ENCODE results near the gene TUB. TPM values are rescaled to one million over a fixed set of nuclear protein-coding genes. Genes with fewer than 3 reads are reported as not detected.

Gene TUB
- total and polyA plus RNA-seq, 2 experiments from 2014 or later, result 3.3 to 12.3 TPM

DNA sequence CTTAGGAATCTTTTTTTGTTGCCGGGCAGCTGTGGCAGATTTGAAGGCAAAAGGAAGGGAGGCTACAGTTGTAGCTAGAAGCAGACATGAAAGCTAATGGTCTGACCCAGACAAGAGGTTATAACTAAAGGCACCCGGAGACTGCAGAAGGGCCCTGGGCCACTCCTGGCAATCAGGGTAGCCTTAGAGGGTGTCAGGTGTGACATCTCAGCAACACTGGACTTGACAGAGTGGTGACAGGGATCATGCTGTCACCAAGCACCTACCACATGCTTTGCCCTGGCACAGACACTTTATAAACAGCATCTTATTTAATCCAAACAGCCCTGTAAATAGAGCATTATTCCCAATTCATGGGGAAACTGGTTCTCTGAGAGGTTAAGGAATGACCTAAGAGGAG lies 25.7 kb downstream of the TUB start:
- no peak overlapping the region for H3K4me2 ChIP-seq (ENCODE audit: unreplicated experiment)
- H3K27ac ChIP-seq, result no peak overlapping the region
- no peaks in the 10 kb centered on the region for H3K9me2 ChIP-seq (ENCODE audit: insufficient read depth)
- no peak for DNase-seq
- no peaks in the 10 kb centered on the region for H4K20me1 ChIP-seq (ENCODE audit: insufficient read depth)
- WGBS, 2 experiments (ENCODE audit: low coverage in 1 of 2, low lambda C conversion rate in 2 of 2, missing lambda C conversion rate in 2 of 2), result 97 to 98% methylated on average over 2 of the region's 2 CpGs
- H3K36me3 ChIP-seq (ENCODE audit: low read depth), result peaks cover 7% of the 10 kb centered on the region; the same call in 1 of the 2 replicates
- H2AFZ ChIP-seq, result no peak overlapping the region
- H3K4me3 ChIP-seq, result no peak overlapping the region
- H3K27me3 ChIP-seq (replicated peaks; ENCODE audit: insufficient read depth), result no peaks in the 10 kb centered on the region
- no peaks in the 10 kb centered on the region for H3K4me1 ChIP-seq (ENCODE audit: insufficient read depth)
- no peaks in the 10 kb centered on the region for H3F3A ChIP-seq (ENCODE audit: insufficient read depth)
- H3K9ac ChIP-seq, result no peak overlapping the region
- TF ChIP-seq EZH2 (IDR thresholded peaks at IDR 0.05; ENCODE audit: insufficient read depth, poor library complexity, severe bottlenecking), result no peak
- in situ Hi-C loops (cut with MboI), result loop anchor here (10.0 kb wide), 1 partner anchor 202 kb away; no protein-coding TSS in a partner anchor
- H3K9me3 ChIP-seq (ENCODE audit: low read depth), result no peaks in the 10 kb centered on the region
- no peaks in the 10 kb centered on the region for H3K79me2 ChIP-seq (ENCODE audit: insufficient read depth)

DNA sequence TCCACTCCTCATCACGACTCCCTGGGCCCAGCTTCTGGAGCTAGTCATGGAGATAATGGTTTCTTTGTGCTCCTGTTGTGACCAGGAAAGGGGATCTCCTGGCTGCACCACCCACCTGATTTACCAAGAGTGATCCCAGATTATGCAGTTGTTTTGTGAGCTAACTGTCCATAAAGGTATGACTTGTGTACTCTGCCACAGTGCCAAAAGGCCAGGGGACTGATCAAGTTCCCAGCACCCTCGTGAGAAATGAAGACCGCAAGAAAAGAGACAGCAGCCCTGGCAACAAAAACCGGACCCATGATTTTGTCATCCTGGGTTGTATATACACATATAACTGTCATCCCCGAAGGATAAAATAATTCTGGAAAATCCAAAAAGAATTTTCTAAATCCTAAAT lies 26.6 kb downstream of the TUB start:
- Histone ChIP-seq H3K9ac (no peak overlapping the region), H3K4me1 (ENCODE audit: insufficient read depth) (no peaks in the 10 kb centered on the region), H3K27ac (no peak overlapping the region), H3K4me2 (ENCODE audit: unreplicated experiment) (no peak overlapping the region), H3K4me3 (no peak overlapping the region), H3K27me3 (replicated peaks; ENCODE audit: insufficient read depth) (no peaks in the 10 kb centered on the region), H3K79me2 (ENCODE audit: insufficient read depth) (no peaks in the 10 kb centered on the region), H4K20me1 (ENCODE audit: insufficient read depth) (no peaks in the 10 kb centered on the region), H3K9me3 (ENCODE audit: low read depth) (no peaks in the 10 kb centered on the region), H3K36me3 (ENCODE audit: low read depth) (peaks cover 7% of the 10 kb centered on the region; the same call in 1 of the 2 replicates), H3K9me2 (ENCODE audit: insufficient read depth) (no peaks in the 10 kb centered on the region), H2AFZ (no peak overlapping the region), H3F3A (ENCODE audit: insufficient read depth) (no peaks in the 10 kb centered on the region)
- DNase-seq, result no peak
- TF ChIP-seq EZH2phosphoT487 (IDR thresholded peaks at IDR 0.05; ENCODE audit: insufficient read depth, low read depth), result no peak
- TF ChIP-seq EZH2 (IDR thresholded peaks at IDR 0.05; ENCODE audit: insufficient read depth, poor library complexity, severe bottlenecking), result no peak
- in situ Hi-C loops (cut with MboI), result loop anchor here (10.0 kb wide), 1 partner anchor 203 kb away; no protein-coding TSS in a partner anchor
- 71 to 76% methylated on average over 5 of the region's 5 CpGs for WGBS, 2 experiments (ENCODE audit: low coverage in 1 of 2, low lambda C conversion rate in 2 of 2, missing lambda C conversion rate in 2 of 2)

DNA sequence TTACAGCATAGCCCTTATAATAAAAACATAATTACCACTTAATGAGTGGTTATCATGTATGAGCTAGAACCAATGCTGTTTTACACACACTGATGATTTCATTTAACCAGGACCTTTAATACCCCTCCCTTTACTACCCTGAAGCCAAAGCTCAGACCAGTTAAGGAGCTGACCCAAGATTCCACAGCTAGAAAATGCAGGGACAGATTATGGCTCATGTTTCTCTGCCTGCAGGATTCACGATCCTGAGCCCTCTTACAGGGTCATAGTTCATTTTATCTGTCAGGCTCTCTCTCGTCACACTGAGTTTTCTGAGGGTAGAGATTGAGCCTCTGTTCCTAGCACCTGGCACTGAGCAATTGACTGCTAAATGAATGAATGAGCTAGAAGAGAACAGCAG lies 27.4 kb downstream of the TUB start:
- H3K4me2 ChIP-seq (ENCODE audit: unreplicated experiment), result no peak overlapping the region
- H3K9ac ChIP-seq, result no peak overlapping the region
- no peak for DNase-seq
- H3K27me3 ChIP-seq (replicated peaks; ENCODE audit: insufficient read depth), result no peaks in the 10 kb centered on the region
- H3K9me2 ChIP-seq (ENCODE audit: insufficient read depth), result no peaks in the 10 kb centered on the region
- H3K9me3 ChIP-seq (ENCODE audit: low read depth), result no peaks in the 10 kb centered on the region
- H4K20me1 ChIP-seq (ENCODE audit: insufficient read depth), result no peaks in the 10 kb centered on the region
- H3K4me1 ChIP-seq (ENCODE audit: insufficient read depth), result no peaks in the 10 kb centered on the region
- 82 to 85% methylated on average over 2 of the region's 2 CpGs for WGBS, 2 experiments (ENCODE audit: low coverage in 1 of 2, low lambda C conversion rate in 2 of 2, missing lambda C conversion rate in 2 of 2)
- H3K4me3 ChIP-seq, result no peak overlapping the region
- TF ChIP-seq EZH2 (IDR thresholded peaks at IDR 0.05; ENCODE audit: insufficient read depth, poor library complexity, severe bottlenecking) (no peak), EZH2phosphoT487 (IDR thresholded peaks at IDR 0.05; ENCODE audit: insufficient read depth, low read depth) (no peak)
- H3K79me2 ChIP-seq (ENCODE audit: insufficient read depth), result no peaks in the 10 kb centered on the region
- H3F3A ChIP-seq (ENCODE audit: insufficient read depth), result no peaks in the 10 kb centered on the region
- in situ Hi-C loops (cut with MboI), result loop anchor here (10.0 kb wide), 1 partner anchor 204 kb away; no protein-coding TSS in a partner anchor
- H3K36me3 ChIP-seq (ENCODE audit: low read depth), result peaks cover 7% of the 10 kb centered on the region; the same call in 1 of the 2 replicates
- no peak overlapping the region for H2AFZ ChIP-seq
- H3K27ac ChIP-seq, result no peak overlapping the region

DNA sequence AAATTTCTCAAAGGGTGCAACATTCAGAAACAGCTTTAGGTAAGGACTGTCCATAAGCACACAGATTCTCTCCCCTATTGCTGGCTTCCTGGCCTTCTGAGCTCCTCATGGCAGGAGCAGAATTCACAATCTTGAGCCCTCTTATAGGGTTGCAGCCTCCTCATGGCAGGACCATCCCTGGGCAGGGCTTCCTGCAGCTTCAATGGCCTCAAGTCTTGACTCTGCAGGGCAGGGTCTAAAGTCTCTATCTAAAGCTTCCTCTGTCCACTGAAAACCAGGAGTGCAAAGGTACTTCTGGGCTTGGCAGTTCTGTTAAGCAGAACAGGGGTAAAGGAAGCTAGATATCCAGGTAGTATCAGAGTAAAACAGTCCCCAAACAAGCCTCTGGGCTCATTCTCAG lies 28.7 kb downstream of the TUB start:
- H3K9ac ChIP-seq, result no peak overlapping the region
- no peaks in the 10 kb centered on the region for H3F3A ChIP-seq (ENCODE audit: insufficient read depth)
- in situ Hi-C loops (cut with MboI), result loop anchor here (10.0 kb wide), 1 partner anchor 205 kb away; no protein-coding TSS in a partner anchor
- no peaks in the 10 kb centered on the region for H4K20me1 ChIP-seq (ENCODE audit: insufficient read depth)
- H3K4me2 ChIP-seq (ENCODE audit: unreplicated experiment), result no peak overlapping the region
- H3K36me3 ChIP-seq (ENCODE audit: low read depth), result peaks cover 7% of the 10 kb centered on the region; the same call in 1 of the 2 replicates
- no peaks in the 10 kb centered on the region for H3K9me3 ChIP-seq (ENCODE audit: low read depth)
- H3K27me3 ChIP-seq (replicated peaks; ENCODE audit: insufficient read depth), result no peaks in the 10 kb centered on the region
- no peaks in the 10 kb centered on the region for H3K4me1 ChIP-seq (ENCODE audit: insufficient read depth)
- H2AFZ ChIP-seq, result no peak overlapping the region
- TF ChIP-seq EZH2 (IDR thresholded peaks at IDR 0.05; ENCODE audit: insufficient read depth, poor library complexity, severe bottlenecking) (no peak), EZH2phosphoT487 (IDR thresholded peaks at IDR 0.05; ENCODE audit: insufficient read depth, low read depth) (no peak)
- no peaks in the 10 kb centered on the region for H3K79me2 ChIP-seq (ENCODE audit: insufficient read depth)
- DNase-seq, result no peak
- no peak overlapping the region for H3K27ac ChIP-seq
- H3K4me3 ChIP-seq, result no peak overlapping the region
- no peaks in the 10 kb centered on the region for H3K9me2 ChIP-seq (ENCODE audit: insufficient read depth)

DNA sequence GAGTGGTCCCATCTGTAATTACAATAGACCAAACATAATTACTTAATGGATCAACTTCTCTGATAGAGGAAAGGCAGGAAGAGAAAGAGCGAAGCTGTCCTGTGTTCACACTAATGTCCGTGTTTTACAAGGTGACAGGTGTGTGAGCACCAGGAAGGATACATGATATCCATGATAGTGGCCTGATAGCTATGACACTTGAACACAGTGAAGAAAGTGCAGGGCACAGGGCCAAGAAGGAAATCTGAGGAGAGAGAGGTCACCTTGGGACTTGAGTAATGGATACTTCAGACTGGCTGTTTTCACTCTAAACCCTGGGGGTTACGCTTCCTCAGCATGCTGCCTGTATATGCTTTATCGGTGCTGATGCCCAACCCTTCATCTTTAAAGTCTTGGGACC lies 29.4 kb downstream of the TUB start:
- Histone ChIP-seq H3K4me2 (ENCODE audit: unreplicated experiment) (no peak overlapping the region), H2AFZ (no peak overlapping the region), H3K9me2 (ENCODE audit: insufficient read depth) (no peaks in the 10 kb centered on the region), H3K27ac (no peak overlapping the region), H3K79me2 (ENCODE audit: insufficient read depth) (no peaks in the 10 kb centered on the region), H3K9ac (no peak overlapping the region), H3K36me3 (ENCODE audit: low read depth) (peaks cover 7% of the 10 kb centered on the region; the same call in 1 of the 2 replicates), H3K9me3 (ENCODE audit: low read depth) (no peaks in the 10 kb centered on the region), H3K4me3 (no peak overlapping the region), H4K20me1 (ENCODE audit: insufficient read depth) (no peaks in the 10 kb centered on the region), H3K4me1 (ENCODE audit: insufficient read depth) (no peaks in the 10 kb centered on the region), H3F3A (ENCODE audit: insufficient read depth) (no peaks in the 10 kb centered on the region), H3K27me3 (replicated peaks; ENCODE audit: insufficient read depth) (no peaks in the 10 kb centered on the region)
- DNase-seq, result no peak
- TF ChIP-seq EZH2phosphoT487 (IDR thresholded peaks at IDR 0.05; ENCODE audit: insufficient read depth, low read depth) (no peak), EZH2 (IDR thresholded peaks at IDR 0.05; ENCODE audit: insufficient read depth, poor library complexity, severe bottlenecking) (no peak)
- in situ Hi-C loops (cut with MboI), result no loop called here
- WGBS, 2 experiments (ENCODE audit: low coverage in 1 of 2, low lambda C conversion rate in 2 of 2, missing lambda C conversion rate in 2 of 2), result 69 to 79% methylated on average over 4 of the region's 4 CpGs
